Measurements from ENCODE around the gene KHSRP.
A peak's percentile ranks its signal among the peaks of the same experiment; 100 is the strongest.

DNA sequence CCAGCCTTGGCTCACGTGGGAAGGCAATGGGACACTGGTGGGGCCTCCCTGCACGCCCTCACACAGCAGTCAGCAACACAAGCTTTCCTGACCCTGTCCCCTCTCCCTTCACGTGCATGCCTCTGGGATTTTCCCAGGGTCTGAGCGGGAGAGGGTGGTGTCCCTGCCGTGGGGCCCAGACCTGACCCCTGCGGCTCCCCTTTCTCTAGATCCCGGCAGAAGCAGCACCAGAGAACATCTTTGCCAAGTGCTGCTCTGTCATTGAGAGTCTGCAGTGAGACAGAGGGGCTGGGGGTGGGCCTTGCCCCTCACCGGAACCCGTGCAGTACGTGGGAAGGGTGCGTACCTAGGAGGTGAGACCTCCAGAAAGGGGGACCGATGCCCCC is 12.6 kb downstream of the KHSRP start:
- peak; percentile 22 for TF ChIP-seq POLR2A (IDR thresholded peaks at IDR 0.05; ENCODE audit: extremely low read depth, insufficient read length)
- TF ChIP-seq, protein P1, sequence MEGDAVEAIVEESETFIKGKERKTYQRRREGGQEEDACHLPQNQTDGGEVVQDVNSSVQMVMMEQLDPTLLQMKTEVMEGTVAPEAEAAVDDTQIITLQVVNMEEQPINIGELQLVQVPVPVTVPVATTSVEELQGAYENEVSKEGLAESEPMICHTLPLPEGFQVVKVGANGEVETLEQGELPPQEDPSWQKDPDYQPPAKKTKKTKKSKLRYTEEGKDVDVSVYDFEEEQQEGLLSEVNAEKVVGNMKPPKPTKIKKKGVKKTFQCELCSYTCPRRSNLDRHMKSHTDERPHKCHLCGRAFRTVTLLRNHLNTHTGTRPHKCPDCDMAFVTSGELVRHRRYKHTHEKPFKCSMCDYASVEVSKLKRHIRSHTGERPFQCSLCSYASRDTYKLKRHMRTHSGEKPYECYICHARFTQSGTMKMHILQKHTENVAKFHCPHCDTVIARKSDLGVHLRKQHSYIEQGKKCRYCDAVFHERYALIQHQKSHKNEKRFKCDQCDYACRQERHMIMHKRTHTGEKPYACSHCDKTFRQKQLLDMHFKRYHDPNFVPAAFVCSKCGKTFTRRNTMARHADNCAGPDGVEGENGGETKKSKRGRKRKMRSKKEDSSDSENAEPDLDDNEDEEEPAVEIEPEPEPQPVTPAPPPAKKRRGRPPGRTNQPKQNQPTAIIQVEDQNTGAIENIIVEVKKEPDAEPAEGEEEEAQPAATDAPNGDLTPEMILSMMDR (IDR thresholded peaks at IDR 0.05; ENCODE audit: low read depth, low read length): no peak
- TF ChIP-seq, protein P2, sequence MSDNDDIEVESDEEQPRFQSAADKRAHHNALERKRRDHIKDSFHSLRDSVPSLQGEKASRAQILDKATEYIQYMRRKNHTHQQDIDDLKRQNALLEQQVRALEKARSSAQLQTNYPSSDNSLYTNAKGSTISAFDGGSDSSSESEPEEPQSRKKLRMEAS (IDR thresholded peaks at IDR 0.05; ENCODE audit: low read depth, low read length): no peak
- no peak for TF ChIP-seq MYC (IDR thresholded peaks at IDR 0.05; ENCODE audit: low read depth, low read length)
